SK-N-SH treated with all-trans-retinoic acid at 6 μM for 48 hours (cell line): ENCODE results near the gene NME7.

Experiments
- ATAC-seq: fragments of 200-7000 bp; cut with Tn5 transposase; 3 replicates; pipeline ENCODE4 v1.9.1; 2020; ENCODE audit warnings: mild to moderate bottlenecking, moderate library complexity
- ARNTL ChIP-seq: fragments of 450-650 bp; formaldehyde crosslinking; IDR thresholded peaks from 2 replicates; pipeline ENCODE4 v1.5.0; 2020; ENCODE audit warnings: low read depth, mild to moderate bottlenecking, moderate library complexity, borderline replicate concordance
- BACH2 ChIP-seq: fragments of 250-450 bp; sonication (Bioruptor Pico); IDR thresholded peaks from 2 replicates; pipeline ENCODE4 v1.9.0; 2021; ENCODE audit warnings: mild to moderate bottlenecking, borderline replicate concordance
- CREB5 ChIP-seq: fragments of 250-450 bp; sonication (Bioruptor Pico); IDR thresholded peaks from 2 replicates; pipeline ENCODE4 v1.5.1; 2020; ENCODE audit warnings: low read depth, mild to moderate bottlenecking, moderate library complexity
- CSDC2 ChIP-seq: fragments of 250-450 bp; sonication (Bioruptor Pico); IDR thresholded peaks from 2 replicates; pipeline ENCODE4 v1.5.0; 2020; ENCODE audit warnings: mild to moderate bottlenecking, moderate library complexity
- CSRNP3 ChIP-seq: fragments of 250-450 bp; sonication (Bioruptor Pico); IDR thresholded peaks from 2 replicates; pipeline ENCODE4 v1.5.1; 2021; ENCODE audit warnings: mild to moderate bottlenecking, moderate library complexity
- ESRRG ChIP-seq: fragments of 250-450 bp; sonication (Bioruptor Pico); IDR thresholded peaks from 2 replicates; pipeline ENCODE4 v1.6.1; 2021; ENCODE audit warnings: mild to moderate bottlenecking
- GLIS3 ChIP-seq: fragments of 250-450 bp; sonication (Bioruptor Pico); IDR thresholded peaks from 2 replicates; pipeline ENCODE4 v1.5.0; 2020; ENCODE audit warnings: mild to moderate bottlenecking, moderate library complexity
- ISL1 ChIP-seq: fragments of 250-450 bp; sonication (Bioruptor Pico); IDR thresholded peaks from 2 replicates; pipeline ENCODE4 v2.1.2; 2022; ENCODE audit warnings: mild to moderate bottlenecking, moderate library complexity
- OSR1 ChIP-seq: fragments of 250-450 bp; sonication (Bioruptor Pico); IDR thresholded peaks from 2 replicates; pipeline ENCODE4 v1.8.0; 2022; ENCODE audit warnings: moderate library complexity, mild to moderate bottlenecking, inconsistent platforms
- PPARA ChIP-seq: fragments of 250-450 bp; sonication (Bioruptor Pico); IDR thresholded peaks from 2 replicates; pipeline ENCODE4 v1.5.0; 2020; ENCODE audit warnings: mild to moderate bottlenecking, borderline replicate concordance
- TCF4 ChIP-seq: fragments of 250-450 bp; sonication (Bioruptor Pico); IDR thresholded peaks from 2 replicates; pipeline ENCODE4 v1.8.0; 2021; ENCODE audit warnings: mild to moderate bottlenecking, moderate library complexity, borderline replicate concordance
- TOX ChIP-seq: fragments of 250-450 bp; sonication (Bioruptor Pico); IDR thresholded peaks from 2 replicates; pipeline ENCODE4 v1.8.0; 2021; ENCODE audit warnings: mild to moderate bottlenecking, moderate library complexity, borderline replicate concordance
- ZC3H10 ChIP-seq: fragments of 250-450 bp; sonication (Bioruptor Pico); IDR thresholded peaks from 2 replicates; pipeline ENCODE4 v1.5.1; 2021; ENCODE audit warnings: mild to moderate bottlenecking, moderate library complexity
- ZFP3 ChIP-seq: fragments of 250-450 bp; sonication (Bioruptor Pico); IDR thresholded peaks from 2 replicates; pipeline ENCODE4 v1.5.0; 2020; ENCODE audit warnings: mild to moderate bottlenecking, moderate library complexity
- ZFP30 ChIP-seq: fragments of 450-650 bp; formaldehyde crosslinking; IDR thresholded peaks from 2 replicates; pipeline ENCODE4 v1.5.0; 2022; ENCODE audit warnings: mild to moderate bottlenecking, moderate library complexity
- ZNF70 ChIP-seq: fragments of 450-650 bp; formaldehyde crosslinking; IDR thresholded peaks from 2 replicates; pipeline ENCODE4 v1.5.0; 2020; ENCODE audit warnings: mild to moderate bottlenecking, moderate library complexity
- ZNF8 ChIP-seq: fragments of 450-650 bp; formaldehyde crosslinking; IDR thresholded peaks from 2 replicates; pipeline ENCODE4 v1.5.0; 2020; ENCODE audit warnings: mild to moderate bottlenecking, moderate library complexity
- TF ChIP-seq, protein P1 (sequence below): fragments of 250-450 bp; sonication (Bioruptor Pico); IDR thresholded peaks from 2 replicates; pipeline ENCODE4 v1.5.0; 2020; ENCODE audit warnings: mild to moderate bottlenecking, moderate library complexity
- TF ChIP-seq, protein P2 (sequence below): fragments of 250-450 bp; sonication (Bioruptor Pico); IDR thresholded peaks from 2 replicates; pipeline ENCODE4 v1.8.0; 2020; ENCODE audit warnings: mild to moderate bottlenecking, moderate library complexity, borderline replicate concordance
- TF ChIP-seq, protein P3 (sequence below): fragments of 250-450 bp; sonication (Bioruptor Pico); IDR thresholded peaks from 2 replicates; pipeline ENCODE4 v1.8.0; 2021; ENCODE audit warnings: low read depth, mild to moderate bottlenecking, moderate library complexity, borderline replicate concordance

NME7 gene

DNA sequence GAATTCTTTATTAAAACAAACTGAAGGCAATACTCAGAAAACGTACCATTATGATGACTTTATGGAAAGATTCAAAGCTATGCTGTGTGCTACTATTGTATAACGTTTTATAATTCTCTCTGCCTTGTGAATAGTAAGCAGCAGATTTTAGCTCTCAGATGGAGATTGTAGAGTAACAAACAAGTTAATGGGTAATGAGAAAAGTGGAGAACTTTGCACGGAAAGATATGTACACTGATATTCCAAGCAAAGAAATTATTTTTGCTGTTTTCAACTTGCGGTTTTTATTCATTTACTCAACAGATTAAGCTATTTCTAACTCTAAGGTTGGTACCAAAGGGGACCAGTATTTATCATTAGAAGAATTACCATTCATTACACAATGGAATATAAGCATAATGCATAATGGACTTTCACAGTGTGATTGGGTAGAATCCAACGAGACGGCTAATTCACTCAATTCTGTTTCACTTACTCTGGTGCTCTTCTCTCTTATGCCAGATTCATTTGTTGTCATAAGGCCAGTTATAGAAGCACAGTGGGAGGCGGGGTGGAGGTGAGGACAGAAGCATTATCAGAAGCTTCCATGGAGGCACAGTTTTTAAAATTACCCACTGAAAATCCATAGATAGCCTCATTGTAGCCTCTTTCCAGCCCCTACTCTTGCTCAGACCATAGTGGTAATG, 222.5 kb downstream of the NME7 start:
- no peak for ATAC-seq

GRCh38 chr1:169143984-169144383, 223.6 kb downstream of the NME7 start:
- ATAC-seq: no peak
- TF ChIP-seq ARNTL (CRISPR knock-in tag): no peak
- TF ChIP-seq, protein P1, sequence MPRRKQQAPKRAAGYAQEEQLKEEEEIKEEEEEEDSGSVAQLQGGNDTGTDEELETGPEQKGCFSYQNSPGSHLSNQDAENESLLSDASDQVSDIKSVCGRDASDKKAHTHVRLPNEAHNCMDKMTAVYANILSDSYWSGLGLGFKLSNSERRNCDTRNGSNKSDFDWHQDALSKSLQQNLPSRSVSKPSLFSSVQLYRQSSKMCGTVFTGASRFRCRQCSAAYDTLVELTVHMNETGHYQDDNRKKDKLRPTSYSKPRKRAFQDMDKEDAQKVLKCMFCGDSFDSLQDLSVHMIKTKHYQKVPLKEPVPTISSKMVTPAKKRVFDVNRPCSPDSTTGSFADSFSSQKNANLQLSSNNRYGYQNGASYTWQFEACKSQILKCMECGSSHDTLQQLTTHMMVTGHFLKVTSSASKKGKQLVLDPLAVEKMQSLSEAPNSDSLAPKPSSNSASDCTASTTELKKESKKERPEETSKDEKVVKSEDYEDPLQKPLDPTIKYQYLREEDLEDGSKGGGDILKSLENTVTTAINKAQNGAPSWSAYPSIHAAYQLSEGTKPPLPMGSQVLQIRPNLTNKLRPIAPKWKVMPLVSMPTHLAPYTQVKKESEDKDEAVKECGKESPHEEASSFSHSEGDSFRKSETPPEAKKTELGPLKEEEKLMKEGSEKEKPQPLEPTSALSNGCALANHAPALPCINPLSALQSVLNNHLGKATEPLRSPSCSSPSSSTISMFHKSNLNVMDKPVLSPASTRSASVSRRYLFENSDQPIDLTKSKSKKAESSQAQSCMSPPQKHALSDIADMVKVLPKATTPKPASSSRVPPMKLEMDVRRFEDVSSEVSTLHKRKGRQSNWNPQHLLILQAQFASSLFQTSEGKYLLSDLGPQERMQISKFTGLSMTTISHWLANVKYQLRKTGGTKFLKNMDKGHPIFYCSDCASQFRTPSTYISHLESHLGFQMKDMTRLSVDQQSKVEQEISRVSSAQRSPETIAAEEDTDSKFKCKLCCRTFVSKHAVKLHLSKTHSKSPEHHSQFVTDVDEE (CRISPR knock-in tag): no peak
- no peak for TF ChIP-seq ZFP30 (CRISPR knock-in tag)
- TF ChIP-seq ESRRG (CRISPR knock-in tag): no peak
- no peak for TF ChIP-seq BACH2
- TF ChIP-seq PPARA (CRISPR knock-in tag): no peak
- TF ChIP-seq ZNF8 (CRISPR knock-in tag): no peak
- no peak for TF ChIP-seq TCF4 (CRISPR knock-in tag)
- TF ChIP-seq ZFP3 (CRISPR knock-in tag): no peak
- TF ChIP-seq TOX (CRISPR knock-in tag): no peak
- TF ChIP-seq ZNF70 (CRISPR knock-in tag): no peak

More for the DNA sequence above, 222.5 kb downstream of the NME7 start:
- TF ChIP-seq CREB5 (CRISPR knock-in tag): no peak
- no peak for TF ChIP-seq OSR1 (CRISPR knock-in tag)
- TF ChIP-seq CSDC2 (CRISPR knock-in tag): no peak
- TF ChIP-seq, protein P2, sequence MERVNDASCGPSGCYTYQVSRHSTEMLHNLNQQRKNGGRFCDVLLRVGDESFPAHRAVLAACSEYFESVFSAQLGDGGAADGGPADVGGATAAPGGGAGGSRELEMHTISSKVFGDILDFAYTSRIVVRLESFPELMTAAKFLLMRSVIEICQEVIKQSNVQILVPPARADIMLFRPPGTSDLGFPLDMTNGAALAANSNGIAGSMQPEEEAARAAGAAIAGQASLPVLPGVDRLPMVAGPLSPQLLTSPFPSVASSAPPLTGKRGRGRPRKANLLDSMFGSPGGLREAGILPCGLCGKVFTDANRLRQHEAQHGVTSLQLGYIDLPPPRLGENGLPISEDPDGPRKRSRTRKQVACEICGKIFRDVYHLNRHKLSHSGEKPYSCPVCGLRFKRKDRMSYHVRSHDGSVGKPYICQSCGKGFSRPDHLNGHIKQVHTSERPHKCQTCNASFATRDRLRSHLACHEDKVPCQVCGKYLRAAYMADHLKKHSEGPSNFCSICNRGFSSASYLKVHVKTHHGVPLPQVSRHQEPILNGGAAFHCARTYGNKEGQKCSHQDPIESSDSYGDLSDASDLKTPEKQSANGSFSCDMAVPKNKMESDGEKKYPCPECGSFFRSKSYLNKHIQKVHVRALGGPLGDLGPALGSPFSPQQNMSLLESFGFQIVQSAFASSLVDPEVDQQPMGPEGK (CRISPR knock-in tag): no peak
- TF ChIP-seq ZFP3 (CRISPR knock-in tag): no peak
- no peak for TF ChIP-seq CSRNP3 (CRISPR knock-in tag)
- no peak for TF ChIP-seq GLIS3 (CRISPR knock-in tag)
- TF ChIP-seq PPARA (CRISPR knock-in tag): no peak
- TF ChIP-seq ARNTL (CRISPR knock-in tag): no peak
- TF ChIP-seq ZNF8 (CRISPR knock-in tag): no peak
- no peak for TF ChIP-seq ZC3H10 (CRISPR knock-in tag)
- no peak for TF ChIP-seq ZNF70 (CRISPR knock-in tag)
- TF ChIP-seq ISL1: no peak
- no peak for TF ChIP-seq ZFP30 (CRISPR knock-in tag)
- TF ChIP-seq, protein P3, sequence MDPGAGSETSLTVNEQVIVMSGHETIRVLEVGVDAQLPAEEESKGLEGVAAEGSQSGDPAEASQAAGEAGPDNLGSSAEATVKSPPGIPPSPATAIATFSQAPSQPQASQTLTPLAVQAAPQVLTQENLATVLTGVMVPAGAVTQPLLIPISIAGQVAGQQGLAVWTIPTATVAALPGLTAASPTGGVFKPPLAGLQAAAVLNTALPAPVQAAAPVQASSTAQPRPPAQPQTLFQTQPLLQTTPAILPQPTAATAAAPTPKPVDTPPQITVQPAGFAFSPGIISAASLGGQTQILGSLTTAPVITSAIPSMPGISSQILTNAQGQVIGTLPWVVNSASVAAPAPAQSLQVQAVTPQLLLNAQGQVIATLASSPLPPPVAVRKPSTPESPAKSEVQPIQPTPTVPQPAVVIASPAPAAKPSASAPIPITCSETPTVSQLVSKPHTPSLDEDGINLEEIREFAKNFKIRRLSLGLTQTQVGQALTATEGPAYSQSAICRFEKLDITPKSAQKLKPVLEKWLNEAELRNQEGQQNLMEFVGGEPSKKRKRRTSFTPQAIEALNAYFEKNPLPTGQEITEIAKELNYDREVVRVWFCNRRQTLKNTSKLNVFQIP: no peak
- TF ChIP-seq TCF4 (CRISPR knock-in tag): no peak
- TF ChIP-seq, protein P1 (CRISPR knock-in tag): no peak
- TF ChIP-seq TOX (CRISPR knock-in tag): no peak
- no peak for TF ChIP-seq BACH2
